HG02571 (cell line): Measurements from ENCODE around the gene ADAMTSL3.

Source experiments
- ATAC-seq: cut with Tn5 transposase; IDR thresholded peaks from one replicate; pipeline ENCODE4 v1.9.1; 2021; ENCODE audit warnings: mild to moderate bottlenecking, moderate library complexity; ENCODE audit not compliant: unreplicated experiment

The ADAMTSL3 gene

DNA sequence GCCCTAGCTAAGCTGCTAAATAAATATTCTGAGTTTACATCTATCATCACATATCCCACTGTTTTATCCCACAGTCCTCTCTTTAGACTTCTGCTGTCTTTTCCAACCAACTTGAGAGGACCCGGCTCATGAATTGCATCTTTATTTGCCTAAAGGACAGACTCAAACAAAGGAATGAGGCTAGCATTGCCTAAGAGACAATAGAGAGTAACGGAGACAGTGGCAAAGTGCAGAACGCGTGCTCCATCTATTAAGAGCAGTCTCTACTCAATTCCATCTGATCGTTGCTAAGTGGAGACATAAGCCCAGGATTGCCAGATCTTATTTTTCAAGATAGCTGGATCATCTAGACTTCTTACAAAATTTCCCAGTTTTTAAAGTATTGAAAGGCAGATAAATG, 2.3 kb downstream of the ADAMTSL3 start:
- ATAC-seq = no peak

DNA sequence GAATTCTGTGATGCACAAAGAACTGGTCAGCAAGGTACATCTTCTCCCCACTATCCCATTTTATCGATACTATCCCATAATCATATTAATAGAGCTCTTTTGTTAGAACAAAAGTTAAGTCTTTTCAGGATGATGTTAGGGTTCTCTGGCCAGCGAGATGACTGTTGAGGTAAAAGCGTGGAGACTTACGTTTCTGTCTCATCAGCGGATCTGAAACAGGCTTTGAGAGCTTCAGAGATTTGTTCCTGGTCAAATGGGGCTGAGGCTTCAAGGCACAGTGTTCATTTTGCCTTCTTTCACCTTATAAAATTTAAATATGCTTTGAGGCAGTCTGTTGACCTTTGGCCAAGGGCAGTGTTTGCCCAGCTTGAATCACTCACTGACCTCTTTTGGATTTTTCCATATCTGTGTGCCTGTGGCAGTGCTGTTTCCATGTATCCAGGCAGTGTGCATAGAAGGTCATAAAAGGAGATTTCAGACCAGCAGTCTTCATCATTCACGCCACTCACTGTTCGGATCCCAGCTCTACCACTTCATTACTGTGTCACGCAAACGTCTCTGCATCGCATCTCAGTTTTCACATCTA, 3.1 kb downstream of the ADAMTSL3 start:
- ATAC-seq = no peak

DNA sequence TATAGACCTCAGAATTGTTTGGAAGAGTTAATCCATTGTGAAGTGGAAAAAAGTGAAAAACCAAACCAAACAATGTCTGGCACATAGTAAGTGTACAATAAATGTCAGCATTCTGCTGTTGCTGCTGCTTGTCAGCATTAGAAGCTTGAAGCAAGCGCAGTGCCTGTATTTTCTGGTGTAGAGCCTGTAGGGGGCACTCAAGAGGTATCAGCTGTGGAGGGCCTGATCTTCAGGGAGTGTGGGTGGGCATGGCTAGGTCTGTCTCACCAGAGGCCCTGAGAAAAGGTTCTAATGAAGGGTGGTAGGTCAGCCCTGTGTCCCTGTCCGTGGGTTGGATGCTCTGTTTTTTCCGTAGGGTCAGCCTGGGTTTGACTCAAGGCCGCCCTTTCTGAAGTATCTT, 3.6 kb downstream of the ADAMTSL3 start:
- no peak for ATAC-seq

DNA sequence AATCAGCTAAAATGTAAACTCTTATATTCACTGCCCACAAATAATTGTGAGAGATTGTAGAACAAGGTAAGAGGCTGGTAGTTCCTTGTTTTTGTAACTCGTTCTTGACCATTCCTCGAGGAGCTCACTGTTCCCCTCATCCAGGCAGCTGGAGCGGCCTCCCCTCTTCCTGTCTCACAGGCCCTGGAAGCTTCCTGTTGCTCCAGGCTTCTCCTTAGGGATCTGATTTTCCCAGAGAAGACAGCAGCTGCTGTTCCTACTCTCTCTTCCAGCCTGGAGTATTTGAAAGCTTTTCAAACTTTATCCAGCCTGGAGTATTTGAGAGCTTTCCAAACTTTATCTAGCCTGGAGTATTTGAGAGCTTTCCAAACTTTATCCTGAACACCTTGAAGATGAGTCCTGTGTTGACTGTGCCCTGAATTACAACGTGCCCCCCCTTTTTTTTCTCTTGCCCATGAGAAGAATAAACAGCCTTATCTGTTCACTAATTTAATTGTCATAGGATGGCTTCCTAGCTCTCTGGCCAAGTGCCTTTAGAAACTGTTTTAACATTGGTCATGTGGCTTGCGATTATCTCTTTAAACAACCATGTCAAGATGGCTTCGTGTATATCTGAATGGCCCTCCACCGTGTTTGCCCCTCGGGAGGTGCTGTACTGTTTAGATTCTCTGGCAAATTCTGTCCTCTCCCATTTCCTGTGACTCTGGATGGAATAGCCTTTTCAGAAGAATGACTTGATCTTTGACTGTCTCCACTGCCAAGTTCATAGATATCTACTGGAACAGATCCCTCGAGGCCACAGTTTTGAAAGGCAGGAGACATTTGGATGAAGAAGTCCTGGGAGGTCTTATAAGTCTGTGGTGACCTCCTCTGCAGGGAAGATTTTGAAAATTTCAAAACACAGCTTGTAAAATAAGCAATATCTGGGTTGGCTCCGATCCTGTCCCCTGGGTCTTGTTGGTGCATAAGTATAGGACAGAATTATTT, 4.8 kb downstream of the ADAMTSL3 start:
- no peak for ATAC-seq

DNA sequence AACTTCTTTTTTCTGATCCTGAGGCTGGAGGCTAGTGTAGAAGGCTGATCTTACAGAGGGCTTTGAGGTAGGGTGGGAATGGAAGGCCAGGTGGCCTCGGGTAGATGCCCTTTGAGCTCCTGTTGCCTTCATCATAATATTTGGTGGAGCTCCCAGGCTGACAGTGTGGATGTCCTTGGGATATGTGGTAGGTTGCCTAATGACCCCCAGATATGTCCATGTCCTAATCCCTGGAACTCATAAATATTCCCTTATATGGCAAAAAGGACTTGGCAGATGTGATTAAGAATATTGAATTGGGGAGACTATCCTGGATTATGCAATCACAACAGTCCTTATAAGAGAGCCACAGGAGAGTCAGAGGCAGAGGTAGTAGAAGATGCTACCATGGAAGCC, 5.5 kb downstream of the ADAMTSL3 start:
- ATAC-seq = no peak

DNA sequence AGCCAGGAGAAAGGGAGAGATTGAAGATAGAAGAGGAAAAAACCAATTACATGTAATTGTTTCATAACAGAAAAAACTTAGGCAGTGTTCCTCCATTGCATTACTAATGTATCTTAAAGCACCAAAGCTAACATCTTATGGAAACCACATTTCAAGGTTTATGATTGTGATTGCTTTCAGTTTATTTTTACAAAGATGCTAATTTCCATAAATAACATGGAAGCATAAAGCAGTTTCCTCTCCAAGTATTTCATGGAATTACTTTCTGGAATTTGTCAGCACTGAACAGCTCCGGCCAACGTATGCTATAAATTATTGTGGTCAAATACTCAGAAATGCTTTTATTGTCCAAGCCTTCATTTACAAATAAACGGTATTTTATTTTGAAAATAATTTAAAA, 11.6 kb downstream of the ADAMTSL3 start:
- no peak for ATAC-seq

DNA sequence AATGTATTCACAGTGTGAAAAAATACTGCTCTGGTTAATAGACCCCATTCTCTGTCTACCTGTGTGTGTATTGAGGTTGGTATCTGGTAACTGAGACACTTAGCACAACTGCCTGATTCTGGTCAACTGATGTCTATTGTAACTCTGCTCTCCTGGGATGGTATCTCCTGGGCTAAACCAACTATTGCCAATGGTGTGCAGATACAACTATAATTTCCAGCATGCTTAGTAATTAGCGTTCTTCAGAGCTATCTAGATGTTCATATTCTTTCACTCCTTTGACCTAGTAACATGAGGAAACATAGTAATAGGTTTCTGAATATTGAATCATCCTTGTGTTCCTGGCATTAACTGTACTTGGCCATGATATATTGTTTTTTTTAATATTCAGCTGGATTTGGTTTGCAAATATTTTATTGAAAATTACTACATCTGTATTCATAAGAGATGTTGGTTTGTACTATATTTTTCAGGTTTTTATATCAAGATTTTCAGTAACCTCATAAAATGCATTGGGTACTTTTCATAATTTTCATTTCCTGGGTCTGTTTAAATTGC, 16.8 kb downstream of the ADAMTSL3 start:
- no peak for ATAC-seq

DNA sequence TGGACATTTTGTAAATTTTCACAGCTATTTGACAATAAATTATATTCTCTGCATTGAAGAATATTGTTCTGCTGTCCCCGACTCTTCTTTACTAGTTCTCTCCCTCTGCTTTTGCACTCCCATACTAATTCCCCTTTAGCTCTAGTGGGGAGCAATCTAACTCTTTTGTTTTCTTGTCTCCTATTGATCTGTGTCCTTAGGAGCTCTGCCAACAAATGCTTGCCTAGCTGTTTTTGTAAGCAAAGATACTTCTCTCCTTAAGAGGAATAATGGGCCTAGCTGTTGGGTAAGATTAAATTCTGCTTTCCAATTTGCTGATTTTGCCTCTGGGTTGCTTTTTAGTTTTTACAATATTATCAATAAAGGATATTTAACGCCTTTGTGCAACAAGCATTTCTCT, 17.7 kb downstream of the ADAMTSL3 start:
- no peak for ATAC-seq

DNA sequence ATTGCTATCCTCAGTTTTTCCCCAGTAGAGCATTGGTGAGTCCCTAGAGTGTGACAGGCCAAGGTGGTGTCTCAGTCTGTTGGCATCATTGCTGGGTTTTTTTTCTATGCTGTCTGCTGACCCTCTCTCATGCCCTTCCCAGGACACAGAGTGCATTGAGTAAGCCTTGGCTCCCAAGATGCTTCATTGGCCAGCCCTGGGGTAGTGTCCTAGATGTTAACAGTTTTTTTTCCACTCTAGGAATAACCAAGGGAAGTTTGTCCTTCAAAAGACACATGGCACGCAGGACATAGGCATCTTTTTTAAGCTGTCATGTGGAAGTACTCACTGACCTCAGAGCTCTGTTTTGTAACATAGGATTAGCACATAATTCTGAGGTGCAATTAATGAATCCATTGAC, 19.5 kb downstream of the ADAMTSL3 start:
- ATAC-seq = no peak

DNA sequence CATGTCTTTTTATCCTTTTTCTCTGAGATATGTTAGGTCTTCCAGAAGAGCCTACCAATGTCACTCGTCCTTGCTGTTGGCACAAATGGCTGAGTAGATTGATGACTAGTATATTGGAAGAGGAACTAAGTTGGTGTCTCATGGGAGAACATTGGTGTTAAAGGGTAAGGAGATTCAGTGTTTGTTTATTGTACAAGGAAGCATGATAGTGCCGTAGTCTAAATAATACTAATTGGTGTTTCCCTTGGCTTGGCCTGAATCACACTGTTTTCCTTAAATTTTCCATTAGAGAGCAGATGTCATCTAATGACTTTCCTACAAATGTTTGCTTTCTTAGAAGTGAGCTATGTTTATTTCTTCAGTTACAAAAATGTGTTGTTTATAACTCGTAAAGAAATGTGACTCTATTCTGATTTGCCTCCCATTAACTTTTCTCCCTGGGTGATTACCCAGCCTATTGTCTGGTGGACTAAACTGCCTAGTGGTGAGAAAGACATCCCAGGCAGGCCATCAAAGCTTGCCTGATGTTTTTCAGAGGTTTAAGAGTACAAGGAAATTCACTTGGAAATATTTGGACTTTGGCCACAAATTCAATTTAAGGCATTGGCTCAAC, 28.7 kb downstream of the ADAMTSL3 start:
- ATAC-seq = no peak

DNA sequence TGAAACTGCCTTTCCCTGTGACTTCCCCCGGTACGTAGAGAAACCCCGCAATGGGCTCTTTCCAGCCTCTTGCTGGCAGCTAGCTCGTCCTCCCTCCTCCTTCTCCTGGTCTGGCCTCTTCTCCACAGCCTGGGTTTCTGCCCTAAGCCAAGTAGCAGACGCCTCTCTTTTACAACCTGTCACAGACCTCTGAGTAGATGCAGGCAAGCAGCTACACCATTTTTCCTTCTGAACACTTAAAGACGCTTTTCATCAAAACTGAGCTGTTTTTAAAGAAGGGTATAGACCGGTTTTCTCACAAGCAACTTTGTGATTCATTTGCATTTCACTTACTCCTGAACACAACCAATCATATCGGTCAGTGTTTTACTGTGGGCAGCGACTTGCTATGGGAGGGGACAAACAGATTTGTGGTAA, 32.0 kb downstream of the ADAMTSL3 start:
- ATAC-seq = no peak

DNA sequence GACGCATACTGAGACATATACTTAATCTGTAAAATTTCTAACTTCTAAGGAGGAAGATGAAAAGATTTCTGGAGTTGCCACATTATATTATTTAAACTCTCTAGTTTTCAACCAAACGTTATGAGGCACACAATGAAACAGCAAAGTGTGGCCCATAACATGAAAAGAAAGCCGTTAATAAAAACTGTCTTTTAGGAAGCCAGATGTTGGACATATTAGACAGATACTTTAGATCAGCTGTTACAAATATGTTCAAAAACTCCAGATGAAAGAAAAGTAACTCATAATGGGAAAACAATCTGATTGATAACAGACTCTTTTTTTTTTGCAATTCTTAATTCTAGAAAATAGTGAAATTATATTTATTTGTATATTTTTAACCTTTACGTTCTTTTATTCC, 34.3 kb downstream of the ADAMTSL3 start:
- no peak for ATAC-seq

DNA sequence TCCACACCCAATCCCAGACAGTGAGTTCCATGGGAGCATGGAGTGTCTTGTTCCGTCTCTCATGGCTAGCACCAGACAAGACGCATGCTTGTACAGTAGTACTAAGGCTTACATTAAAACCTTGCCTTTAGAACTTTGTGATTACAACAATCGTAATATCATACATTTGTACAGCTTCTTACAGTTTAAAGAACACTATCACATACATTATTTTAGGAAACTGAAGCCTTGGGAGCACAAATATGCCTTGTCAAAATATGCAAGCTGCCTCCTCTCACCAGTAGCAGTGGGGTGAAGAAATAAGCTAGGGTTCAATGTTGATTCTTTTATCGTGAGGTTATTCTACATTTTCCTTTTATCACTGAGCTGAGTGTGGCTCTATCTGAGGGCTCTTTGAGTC, 36.8 kb downstream of the ADAMTSL3 start:
- ATAC-seq = no peak

DNA sequence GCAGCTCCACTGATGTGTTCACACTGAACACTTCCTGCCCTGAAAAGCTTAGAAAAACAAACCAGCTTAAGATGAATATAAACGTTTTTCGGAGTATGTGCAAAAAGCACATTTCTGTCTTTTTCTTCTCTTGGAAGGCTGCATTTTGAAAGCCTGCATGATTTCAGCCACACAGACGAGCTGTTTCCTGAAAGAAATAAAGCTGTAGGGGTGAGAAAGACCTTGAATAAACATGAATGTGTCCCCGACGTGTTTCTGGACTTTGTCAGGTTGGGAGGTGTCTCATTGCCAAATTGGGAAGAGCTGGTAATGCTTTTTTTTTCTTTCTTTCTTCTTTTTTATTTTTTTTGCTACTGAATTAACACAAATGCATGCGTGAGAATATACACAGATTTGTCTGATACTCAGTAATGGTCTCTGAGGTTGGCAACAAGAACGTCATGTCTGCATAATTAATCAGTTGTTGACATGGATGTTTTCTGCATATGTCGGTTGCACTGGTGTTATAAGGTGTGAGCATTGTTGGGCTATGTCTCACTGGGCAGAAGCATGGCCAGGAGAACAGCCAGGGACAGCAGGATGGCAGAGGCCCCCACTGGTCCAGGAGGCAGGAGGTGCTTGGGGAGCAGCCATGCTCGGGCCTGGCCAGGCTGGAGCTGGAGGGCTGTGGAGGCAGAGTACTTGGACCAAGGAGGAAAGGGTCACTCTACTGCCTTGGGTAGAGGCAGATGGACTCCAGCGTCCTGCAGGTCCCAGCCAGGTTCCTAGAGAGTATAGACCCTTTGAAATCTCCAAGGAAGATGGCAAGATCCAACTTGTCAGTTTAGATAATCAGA, 39.0 kb downstream of the ADAMTSL3 start:
- no peak for ATAC-seq

DNA sequence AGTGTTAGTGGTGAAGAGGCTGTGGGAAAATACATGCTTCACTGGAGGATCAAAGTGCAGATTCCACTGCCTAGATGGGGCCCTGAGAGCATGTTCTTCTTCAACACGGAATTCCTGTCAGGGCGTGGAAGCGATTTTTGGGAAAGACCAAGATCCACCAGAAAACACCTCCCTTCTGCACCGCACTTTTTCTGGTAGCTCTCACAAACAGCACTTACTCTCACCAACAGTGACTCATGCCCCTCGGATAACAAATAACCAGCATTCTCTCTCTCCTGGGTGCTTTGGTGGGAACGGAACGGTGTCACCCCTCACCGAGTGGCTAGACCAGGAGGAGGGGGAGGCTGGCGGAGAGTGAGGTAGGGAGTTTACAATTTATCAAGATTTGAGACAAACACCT, 40.1 kb downstream of the ADAMTSL3 start:
- no peak for ATAC-seq

DNA sequence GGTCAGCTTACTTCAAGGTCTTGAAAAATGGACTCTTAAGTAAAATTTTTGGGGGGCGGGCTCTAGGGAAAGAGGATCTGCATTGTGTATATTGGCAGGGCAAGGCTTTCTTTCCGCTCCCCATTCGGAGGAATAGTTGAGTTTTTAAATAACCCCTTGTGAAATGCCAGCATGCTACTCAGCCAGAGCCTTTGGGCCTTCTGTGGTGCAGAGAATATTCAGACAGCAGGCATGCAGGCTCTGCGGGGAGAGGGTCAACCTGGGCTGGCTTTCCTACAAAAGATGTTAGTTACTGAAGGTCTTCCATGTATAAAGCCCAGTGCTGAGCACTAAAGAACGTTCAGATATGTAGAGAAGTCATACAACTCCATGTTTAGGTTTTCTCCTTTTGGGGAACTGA, 40.6 kb downstream of the ADAMTSL3 start:
- ATAC-seq = no peak

DNA sequence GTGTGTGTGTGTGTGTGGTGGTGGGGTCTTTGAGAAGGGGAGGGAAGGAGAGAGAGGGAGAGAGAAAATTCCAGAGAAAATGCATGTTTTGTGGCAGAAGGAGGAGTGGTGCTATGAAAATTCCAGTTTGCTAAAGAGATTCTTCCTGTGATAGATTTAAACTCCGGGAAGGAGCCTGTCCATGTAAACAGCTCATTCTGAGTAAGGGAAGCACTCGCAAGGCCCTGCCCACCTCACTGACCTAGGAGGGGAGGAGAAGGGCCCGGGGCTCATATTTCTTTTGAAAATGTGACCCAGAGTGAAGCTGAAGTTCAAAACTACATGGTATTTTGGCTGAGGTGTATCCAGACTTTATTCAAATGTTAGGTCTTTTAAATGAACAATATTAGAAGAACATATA, 41.3 kb downstream of the ADAMTSL3 start:
- ATAC-seq = no peak

DNA sequence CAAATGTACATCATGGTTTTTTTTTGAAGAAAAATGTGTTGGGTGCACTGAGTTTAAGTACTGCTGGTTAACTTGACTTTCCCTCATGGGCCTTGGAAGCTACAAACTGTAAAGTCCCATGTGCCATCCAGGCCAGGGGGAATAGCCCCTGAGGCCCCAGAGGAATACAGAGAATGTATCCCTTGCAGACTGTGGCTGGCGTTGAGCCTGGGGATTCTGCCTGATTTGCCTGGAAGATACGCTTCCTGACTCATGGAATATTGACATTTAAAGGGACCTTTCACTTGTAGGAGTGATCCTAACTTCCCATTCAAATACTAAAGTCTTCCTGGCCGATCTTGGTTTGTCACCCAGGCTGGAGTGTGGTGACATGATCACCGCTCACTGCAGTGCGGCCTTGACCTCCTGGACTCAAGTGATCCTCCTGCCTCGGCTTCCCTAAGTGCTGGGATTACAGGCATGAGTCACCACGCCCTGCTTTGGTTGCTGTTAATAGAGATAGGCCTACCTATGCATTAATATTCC, 42.0 kb downstream of the ADAMTSL3 start:
- ATAC-seq = no peak

DNA sequence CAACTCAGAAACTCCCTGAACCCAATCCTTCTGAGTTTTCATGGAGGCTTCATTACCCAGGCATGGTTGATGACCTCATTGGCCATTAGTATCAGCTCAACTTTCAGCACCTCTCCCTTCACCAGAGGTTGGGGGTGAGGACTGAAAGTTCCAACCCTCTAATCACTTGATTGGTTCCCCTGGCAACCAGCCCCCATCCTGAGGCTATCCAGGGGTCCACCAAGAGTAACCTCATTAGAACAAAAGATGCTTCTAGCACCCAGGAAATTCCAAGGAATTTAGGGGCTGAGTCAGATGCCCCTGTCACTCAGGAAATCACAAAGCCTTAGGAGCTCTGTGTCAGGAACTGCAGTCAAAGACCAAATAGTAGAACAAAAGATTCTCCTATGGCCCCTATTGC, 43.8 kb downstream of the ADAMTSL3 start:
- ATAC-seq = no peak

DNA sequence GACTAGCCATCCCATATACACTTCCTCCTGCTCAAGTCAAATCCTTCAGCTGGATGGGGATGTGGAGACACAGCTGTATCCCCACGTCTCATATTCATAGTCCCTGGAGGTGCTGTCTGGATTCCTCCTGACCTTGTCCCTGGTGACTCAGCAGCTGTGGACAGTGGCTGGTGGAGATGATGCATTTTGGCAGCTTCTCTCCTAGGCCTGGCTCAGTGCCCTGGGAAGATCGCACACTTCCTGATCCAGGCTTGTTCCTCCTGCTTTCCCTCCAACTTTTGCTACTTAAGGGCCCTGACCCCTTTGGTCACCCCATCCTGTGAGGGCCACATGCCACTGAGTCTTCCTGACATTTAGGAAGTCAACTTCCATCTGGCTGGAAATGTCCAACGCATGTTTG, 44.4 kb downstream of the ADAMTSL3 start:
- ATAC-seq = no peak

DNA sequence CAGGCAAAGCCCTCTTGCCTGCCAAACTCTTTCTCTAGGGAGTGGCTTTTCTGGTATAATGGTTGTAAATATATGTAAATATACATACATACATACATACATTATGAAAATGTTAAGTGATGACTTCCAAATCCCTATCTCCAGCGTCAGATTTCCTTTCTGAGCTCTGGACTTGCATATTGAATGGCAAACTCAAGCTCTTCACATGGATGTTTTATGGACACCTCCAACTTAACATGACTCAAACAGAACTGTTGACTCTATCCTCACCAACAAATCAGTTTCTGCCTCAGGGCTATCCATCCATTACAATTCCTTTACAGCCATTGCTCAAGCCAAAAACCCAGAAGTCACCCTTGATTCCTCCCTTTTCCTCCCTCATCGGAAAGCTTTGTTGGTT, 45.1 kb downstream of the ADAMTSL3 start:
- ATAC-seq = no peak
